CD4-positive, alpha-beta T cell treated with Interleukin-17A for 1 hour (primary cell): ENCODE results near the gene KRTAP5-7.
"Not testable (repeated sequence)": the region's sequence is repeated elsewhere in the genome, so short reads cannot be mapped to it uniquely, and the experiment has no call there.

Source experiments
- DNase-seq: peaks from one replicate; pipeline ENCODE4 v3.0.0-alpha.2; 2020

Gene KRTAP5-7

GRCh38 chr11:71564430-71564829 lies 37.4 kb downstream of the KRTAP5-7 start:
- DNase-seq = no peak

- no peak for DNase-seq
These were observed 38.2 kb downstream of the KRTAP5-7 start, which contains the start of gene KRTAP5-10 for GRCh38 chr11:71565263-71565662. Gene KRTAP5-10, plus strand, starts transcription at chr11:71565563. Its CDS starts 25 bp downstream, at chr11:71565588.

- DNase-seq = no peak
These were observed 39.1 kb downstream of the KRTAP5-7 start for GRCh38 chr11:71566081-71566620.

GRCh38 chr11:71566626-71567599 lies 39.8 kb downstream of the KRTAP5-7 start:
- DNase-seq = not testable (repeated sequence)

GRCh38 chr11:71567633-71568032 lies 40.6 kb downstream of the KRTAP5-7 start:
- DNase-seq = not testable (repeated sequence)

GRCh38 chr11:71568704-71569349 lies 41.8 kb downstream of the KRTAP5-7 start:
- DNase-seq = no peak

- DNase-seq = not testable (repeated sequence)
These were observed 44.2 kb downstream of the KRTAP5-7 start for GRCh38 chr11:71571101-71571850.

- DNase-seq = no peak
These were observed 45.7 kb downstream of the KRTAP5-7 start for GRCh38 chr11:71572811-71573210.

GRCh38 chr11:71574418-71574817 lies 47.4 kb downstream of the KRTAP5-7 start:
- DNase-seq = no peak

- DNase-seq = no peak
These were observed 48.8 kb downstream of the KRTAP5-7 start for GRCh38 chr11:71575723-71576424.

- not testable (repeated sequence) for DNase-seq
These were observed 49.8 kb downstream of the KRTAP5-7 start for GRCh38 chr11:71576688-71577465.

GRCh38 chr11:71577469-71578004 lies 50.5 kb downstream of the KRTAP5-7 start:
- DNase-seq = no peak
